Measurements from ENCODE around the gene FADS3. TPM values are rescaled to one million over a fixed set of nuclear protein-coding genes. Genes with fewer than 3 reads are reported as not detected.

FADS3 gene
- total RNA-seq, 1 experiment from 2014 or later: 65.8 TPM

DNA sequence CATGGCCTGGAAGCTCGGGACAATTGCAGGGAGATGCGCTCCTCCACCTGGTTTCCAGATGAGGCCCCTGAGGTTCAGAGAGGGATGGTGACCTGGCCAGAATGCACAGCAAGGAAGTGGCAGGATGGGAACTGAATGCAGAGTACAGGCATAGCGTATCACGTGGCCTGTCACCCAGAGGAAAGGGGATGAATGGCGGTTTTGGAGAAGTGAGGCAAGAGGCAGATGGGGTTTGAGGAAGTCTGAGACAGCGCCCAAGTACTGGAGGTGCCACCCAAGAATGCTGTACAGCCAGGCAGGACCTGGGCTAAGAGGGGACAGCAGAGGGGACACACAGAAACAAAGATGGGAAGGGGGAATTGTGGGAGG, 21.2 kb upstream of the FADS3 start:
- Histone ChIP-seq H3K36me3 (ENCODE audit: control insufficient read depth in 1 of 2, insufficient read depth in 2 of 2, low read length in 2 of 2) (no peaks in the 10 kb centered on the region), H3K4me1 (ENCODE audit: control insufficient read depth in 1 of 2, insufficient read depth in 2 of 2, low read length in 2 of 2) (peaks cover 0 to 8% of the 10 kb centered on the region in 2 experiments; a peak in 2 of 4 replicates), H2AFZ (ENCODE audit: low read depth, low read length, poor library complexity, severe bottlenecking) (no peak overlapping the region), H3K9ac (ENCODE audit: low read length) (no peak overlapping the region), H3K27me3 (ENCODE audit: insufficient read depth, low read length) (no peaks in the 10 kb centered on the region), H3K4me2 (ENCODE audit: low read length) (no peak overlapping the region), H3K79me2 (ENCODE audit: insufficient read depth, low read length) (no peaks in the 10 kb centered on the region), H4K20me1 (ENCODE audit: insufficient read depth) (no peaks in the 10 kb centered on the region), H3K9me3 (ENCODE audit: control insufficient read depth in 1 of 2, insufficient read depth in 1 of 2, low read depth in 1 of 2, low read length in 2 of 2) (no peaks in the 10 kb centered on the region), H3K27ac (ENCODE audit: low read depth, low read length) (no peak overlapping the region), H3K9me2 (ENCODE audit: insufficient read depth) (no peaks in the 10 kb centered on the region), H3K4me3 (replicated peaks in 1 of 2; ENCODE audit: low read depth in 1 of 2, low read length in 2 of 2) (no peak overlapping the region)
- ATAC-seq (no peak), DNase-seq (ENCODE audit: low read depth, low spot score) (no peak)
- ChIA-PET POLR2A (no interaction called here), CTCF (no interaction called here), RAD21 (ENCODE audit: low non-redundant PET in 1 of 2, low total read pairs in 2 of 2, uncharacterized antibody in 2 of 2, unreplicated experiment in 2 of 2) (no interaction called here)
- no TSS peak for BruUV-seq (replicated peaks)
- intact Hi-C loops (cut with micrococcal nuclease): no loop called here
- TF ChIP-seq EZH2 (IDR thresholded peaks at IDR 0.05) (no peak), CEBPB (IDR thresholded peaks at IDR 0.05; ENCODE audit: low read depth) (no peak), ELF1 (IDR thresholded peaks at IDR 0.05; ENCODE audit: borderline replicate concordance, low read depth) (no peak), EZH2phosphoT487 (IDR thresholded peaks at IDR 0.05; ENCODE audit: borderline replicate concordance) (no peak), POLR2A (IDR thresholded peaks at IDR 0.05; ENCODE audit: borderline replicate concordance, extremely low read depth, insufficient read depth, insufficient read length) (no peak), SRF (IDR thresholded peaks at IDR 0.05; ENCODE audit: low read depth) (no peak), POLR2AphosphoS5 (IDR thresholded peaks at IDR 0.05; ENCODE audit: low read depth, low read length) (no peak), SP1 (IDR thresholded peaks at IDR 0.05; ENCODE audit: low read depth) (no peak), ZBTB33 (IDR thresholded peaks at IDR 0.05; ENCODE audit: extremely low read depth, insufficient replicate concordance, low read length) (no peak), RAD21 (IDR thresholded peaks at IDR 0.05; ENCODE audit: low read depth) (no peak), FOSL1 (IDR thresholded peaks at IDR 0.05; ENCODE audit: low read depth) (no peak), JUND (IDR thresholded peaks at IDR 0.05) (no peak), SIN3A (IDR thresholded peaks at IDR 0.05; ENCODE audit: low read depth) (no peak)
- TF ChIP-seq, protein P1, sequence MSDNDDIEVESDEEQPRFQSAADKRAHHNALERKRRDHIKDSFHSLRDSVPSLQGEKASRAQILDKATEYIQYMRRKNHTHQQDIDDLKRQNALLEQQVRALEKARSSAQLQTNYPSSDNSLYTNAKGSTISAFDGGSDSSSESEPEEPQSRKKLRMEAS (IDR thresholded peaks at IDR 0.05): no peak
- TF ChIP-seq, protein P2, sequence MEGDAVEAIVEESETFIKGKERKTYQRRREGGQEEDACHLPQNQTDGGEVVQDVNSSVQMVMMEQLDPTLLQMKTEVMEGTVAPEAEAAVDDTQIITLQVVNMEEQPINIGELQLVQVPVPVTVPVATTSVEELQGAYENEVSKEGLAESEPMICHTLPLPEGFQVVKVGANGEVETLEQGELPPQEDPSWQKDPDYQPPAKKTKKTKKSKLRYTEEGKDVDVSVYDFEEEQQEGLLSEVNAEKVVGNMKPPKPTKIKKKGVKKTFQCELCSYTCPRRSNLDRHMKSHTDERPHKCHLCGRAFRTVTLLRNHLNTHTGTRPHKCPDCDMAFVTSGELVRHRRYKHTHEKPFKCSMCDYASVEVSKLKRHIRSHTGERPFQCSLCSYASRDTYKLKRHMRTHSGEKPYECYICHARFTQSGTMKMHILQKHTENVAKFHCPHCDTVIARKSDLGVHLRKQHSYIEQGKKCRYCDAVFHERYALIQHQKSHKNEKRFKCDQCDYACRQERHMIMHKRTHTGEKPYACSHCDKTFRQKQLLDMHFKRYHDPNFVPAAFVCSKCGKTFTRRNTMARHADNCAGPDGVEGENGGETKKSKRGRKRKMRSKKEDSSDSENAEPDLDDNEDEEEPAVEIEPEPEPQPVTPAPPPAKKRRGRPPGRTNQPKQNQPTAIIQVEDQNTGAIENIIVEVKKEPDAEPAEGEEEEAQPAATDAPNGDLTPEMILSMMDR (IDR thresholded peaks at IDR 0.05 in 2 of 3, conservative IDR thresholded peaks at IDR 0.05 in 1 of 3; ENCODE audit: borderline replicate concordance in 1 of 3, insufficient read depth in 1 of 3, low read depth in 2 of 3, low read length in 2 of 3): no peak
- TF ChIP-seq, protein P3, sequence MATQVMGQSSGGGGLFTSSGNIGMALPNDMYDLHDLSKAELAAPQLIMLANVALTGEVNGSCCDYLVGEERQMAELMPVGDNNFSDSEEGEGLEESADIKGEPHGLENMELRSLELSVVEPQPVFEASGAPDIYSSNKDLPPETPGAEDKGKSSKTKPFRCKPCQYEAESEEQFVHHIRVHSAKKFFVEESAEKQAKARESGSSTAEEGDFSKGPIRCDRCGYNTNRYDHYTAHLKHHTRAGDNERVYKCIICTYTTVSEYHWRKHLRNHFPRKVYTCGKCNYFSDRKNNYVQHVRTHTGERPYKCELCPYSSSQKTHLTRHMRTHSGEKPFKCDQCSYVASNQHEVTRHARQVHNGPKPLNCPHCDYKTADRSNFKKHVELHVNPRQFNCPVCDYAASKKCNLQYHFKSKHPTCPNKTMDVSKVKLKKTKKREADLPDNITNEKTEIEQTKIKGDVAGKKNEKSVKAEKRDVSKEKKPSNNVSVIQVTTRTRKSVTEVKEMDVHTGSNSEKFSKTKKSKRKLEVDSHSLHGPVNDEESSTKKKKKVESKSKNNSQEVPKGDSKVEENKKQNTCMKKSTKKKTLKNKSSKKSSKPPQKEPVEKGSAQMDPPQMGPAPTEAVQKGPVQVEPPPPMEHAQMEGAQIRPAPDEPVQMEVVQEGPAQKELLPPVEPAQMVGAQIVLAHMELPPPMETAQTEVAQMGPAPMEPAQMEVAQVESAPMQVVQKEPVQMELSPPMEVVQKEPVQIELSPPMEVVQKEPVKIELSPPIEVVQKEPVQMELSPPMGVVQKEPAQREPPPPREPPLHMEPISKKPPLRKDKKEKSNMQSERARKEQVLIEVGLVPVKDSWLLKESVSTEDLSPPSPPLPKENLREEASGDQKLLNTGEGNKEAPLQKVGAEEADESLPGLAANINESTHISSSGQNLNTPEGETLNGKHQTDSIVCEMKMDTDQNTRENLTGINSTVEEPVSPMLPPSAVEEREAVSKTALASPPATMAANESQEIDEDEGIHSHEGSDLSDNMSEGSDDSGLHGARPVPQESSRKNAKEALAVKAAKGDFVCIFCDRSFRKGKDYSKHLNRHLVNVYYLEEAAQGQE (IDR thresholded peaks at IDR 0.05; ENCODE audit: low read depth): no peak
- TF ChIP-seq, protein P4, sequence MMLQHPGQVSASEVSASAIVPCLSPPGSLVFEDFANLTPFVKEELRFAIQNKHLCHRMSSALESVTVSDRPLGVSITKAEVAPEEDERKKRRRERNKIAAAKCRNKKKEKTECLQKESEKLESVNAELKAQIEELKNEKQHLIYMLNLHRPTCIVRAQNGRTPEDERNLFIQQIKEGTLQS (IDR thresholded peaks at IDR 0.05): no peak

All from HCT116 (cell line).